ENCODE data around the gene RET.

Gene RET

DNA sequence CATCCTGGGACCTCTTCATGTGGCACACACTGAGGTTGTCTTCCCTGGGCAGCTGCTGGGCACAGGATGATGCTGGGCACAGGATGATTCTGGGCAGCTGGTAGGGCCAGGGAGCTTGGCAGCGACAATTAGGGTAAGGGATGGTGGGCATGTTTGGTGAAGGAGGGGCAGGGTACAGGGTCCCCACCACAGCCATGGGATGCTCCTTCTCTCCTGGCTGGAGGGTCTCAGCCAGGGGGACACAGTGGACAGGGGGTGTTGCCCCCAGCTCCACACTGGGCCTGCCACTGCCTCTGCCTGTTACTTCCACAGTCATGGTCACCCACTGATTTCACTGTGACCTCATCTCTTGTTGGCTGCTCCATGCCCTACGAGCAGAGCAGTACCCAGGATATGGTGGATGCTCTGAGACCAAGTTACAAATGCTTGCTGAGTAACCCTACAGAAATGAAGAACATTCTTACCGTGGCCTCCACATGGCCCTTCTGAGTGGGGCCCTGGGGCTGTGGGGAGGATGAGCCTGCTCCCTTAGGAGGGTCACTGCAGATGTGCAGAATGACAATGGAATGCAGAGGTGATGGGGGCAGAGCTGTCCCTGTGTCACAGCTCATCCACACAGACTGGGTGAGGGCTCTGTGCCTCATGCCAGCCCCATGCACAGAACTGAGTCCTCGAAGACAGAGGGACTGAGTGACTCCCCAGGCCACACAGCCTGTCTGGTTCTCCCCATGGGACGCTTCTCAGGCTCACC lies 28.4 kb upstream of the RET start:
- Histone ChIP-seq H4K5ac (ENCODE audit: low read length) (no peak overlapping the region), H3K79me1 (ENCODE audit: low read length) (no peaks in the 10 kb centered on the region), H3K4ac (ENCODE audit: low read depth, low read length) (no peak overlapping the region), H3K4me3 (ENCODE audit: low read length) (no peak overlapping the region), H3K18ac (ENCODE audit: low read length) (no peak overlapping the region), H3K27ac (ENCODE audit: low read depth, low read length) (no peak overlapping the region), H3K4me2 (ENCODE audit: low read length) (no peak overlapping the region), H2AK5ac (ENCODE audit: low read length) (no peak overlapping the region), H2BK5ac (ENCODE audit: low read length) (no peak overlapping the region), H2BK15ac (replicated peaks; ENCODE audit: low read depth) (no peak overlapping the region), H3K79me2 (ENCODE audit: control insufficient read depth, insufficient read depth, low read length) (no peaks in the 10 kb centered on the region), H3K4me1 (ENCODE audit: control insufficient read depth, low read depth, low read length) (no peaks in the 10 kb centered on the region), H3K56ac (ENCODE audit: low read length) (no peak overlapping the region), H3K23ac (ENCODE audit: low read length) (no peak overlapping the region), H3K36me3 (ENCODE audit: control insufficient read depth, insufficient read depth, low read length) (no peaks in the 10 kb centered on the region), H3K27me3 (ENCODE audit: insufficient read depth, low read length, poor library complexity) (no peaks in the 10 kb centered on the region), H3K9ac (ENCODE audit: low read length) (no peak overlapping the region), H2BK120ac (ENCODE audit: low read depth, low read length) (no peak overlapping the region), H4K8ac (ENCODE audit: low read depth, low read length) (no peak overlapping the region)
- DNase-seq: no peak
- no CpG with 5 or more reads among the region's 5 CpGs for WGBS (ENCODE audit: extremely low coverage, insufficient coverage, low lambda C conversion rate)

GRCh38 chr10:43049081-43049551 lies 27.8 kb upstream of the RET start:
- H3K4me1 ChIP-seq (ENCODE audit: control insufficient read depth, low read depth, low read length): no peaks in the 10 kb centered on the region
- H3K79me2 ChIP-seq (ENCODE audit: control insufficient read depth, insufficient read depth, low read length): no peaks in the 10 kb centered on the region
- no peak overlapping the region for H3K4me3 ChIP-seq (ENCODE audit: low read length)
- no peak overlapping the region for H4K8ac ChIP-seq (ENCODE audit: low read depth, low read length)
- H2AK5ac ChIP-seq (ENCODE audit: low read length): no peak overlapping the region
- H3K4me2 ChIP-seq (ENCODE audit: low read length): no peak overlapping the region
- H3K18ac ChIP-seq (ENCODE audit: low read length): no peak overlapping the region
- no peak overlapping the region for H4K5ac ChIP-seq (ENCODE audit: low read length)
- H3K23ac ChIP-seq (ENCODE audit: low read length): no peak overlapping the region
- no peak overlapping the region for H3K9ac ChIP-seq (ENCODE audit: low read length)
- H3K56ac ChIP-seq (ENCODE audit: low read length): no peak overlapping the region
- no CpG with 5 or more reads among the region's 10 CpGs for WGBS (ENCODE audit: extremely low coverage, insufficient coverage, low lambda C conversion rate)
- no peaks in the 10 kb centered on the region for H3K36me3 ChIP-seq (ENCODE audit: control insufficient read depth, insufficient read depth, low read length)
- H3K27me3 ChIP-seq (ENCODE audit: insufficient read depth, low read length, poor library complexity): no peaks in the 10 kb centered on the region
- H2BK120ac ChIP-seq (ENCODE audit: low read depth, low read length): no peak overlapping the region
- no peak overlapping the region for H3K4ac ChIP-seq (ENCODE audit: low read depth, low read length)
- H3K27ac ChIP-seq (ENCODE audit: low read depth, low read length): no peak overlapping the region
- no peak overlapping the region for H2BK5ac ChIP-seq (ENCODE audit: low read length)
- H3K79me1 ChIP-seq (ENCODE audit: low read length): no peaks in the 10 kb centered on the region
- no peak overlapping the region for H2BK15ac ChIP-seq (replicated peaks; ENCODE audit: low read depth)
- no peak for DNase-seq

- H3K4me1 ChIP-seq (ENCODE audit: control insufficient read depth, low read depth, low read length): no peaks in the 10 kb centered on the region
- no peak overlapping the region for H3K4me2 ChIP-seq (ENCODE audit: low read length)
- H3K56ac ChIP-seq (ENCODE audit: low read length): no peak overlapping the region
- H2BK120ac ChIP-seq (ENCODE audit: low read depth, low read length): no peak overlapping the region
- H3K79me2 ChIP-seq (ENCODE audit: control insufficient read depth, insufficient read depth, low read length): no peaks in the 10 kb centered on the region
- no peak overlapping the region for H3K23ac ChIP-seq (ENCODE audit: low read length)
- no peak overlapping the region for H3K27ac ChIP-seq (ENCODE audit: low read depth, low read length)
- H4K8ac ChIP-seq (ENCODE audit: low read depth, low read length): no peak overlapping the region
- no peaks in the 10 kb centered on the region for H3K79me1 ChIP-seq (ENCODE audit: low read length)
- H2BK5ac ChIP-seq (ENCODE audit: low read length): no peak overlapping the region
- H3K36me3 ChIP-seq (ENCODE audit: control insufficient read depth, insufficient read depth, low read length): no peaks in the 10 kb centered on the region
- H3K27me3 ChIP-seq (ENCODE audit: insufficient read depth, low read length, poor library complexity): no peaks in the 10 kb centered on the region
- DNase-seq: no peak
- no peak overlapping the region for H3K18ac ChIP-seq (ENCODE audit: low read length)
- H2AK5ac ChIP-seq (ENCODE audit: low read length): no peak overlapping the region
- no peak overlapping the region for H3K9ac ChIP-seq (ENCODE audit: low read length)
- no peak overlapping the region for H4K5ac ChIP-seq (ENCODE audit: low read length)
- no peak overlapping the region for H3K4ac ChIP-seq (ENCODE audit: low read depth, low read length)
- H3K4me3 ChIP-seq (ENCODE audit: low read length): no peak overlapping the region
- H2BK15ac ChIP-seq (replicated peaks; ENCODE audit: low read depth): no peak overlapping the region
Measured at GRCh38 chr10:43050011-43050410, 26.9 kb upstream of the RET start.

GRCh38 chr10:43053825-43054224 lies 23.0 kb upstream of the RET start:
- Histone ChIP-seq H3K18ac (ENCODE audit: low read length) (no peak overlapping the region), H2BK5ac (ENCODE audit: low read length) (no peak overlapping the region), H3K79me1 (ENCODE audit: low read length) (no peaks in the 10 kb centered on the region), H2BK120ac (ENCODE audit: low read depth, low read length) (no peak overlapping the region), H3K36me3 (ENCODE audit: control insufficient read depth, insufficient read depth, low read length) (no peaks in the 10 kb centered on the region), H3K56ac (ENCODE audit: low read length) (no peak overlapping the region), H2BK15ac (replicated peaks; ENCODE audit: low read depth) (no peak overlapping the region), H4K5ac (ENCODE audit: low read length) (no peak overlapping the region), H3K27me3 (ENCODE audit: insufficient read depth, low read length, poor library complexity) (no peaks in the 10 kb centered on the region), H3K79me2 (ENCODE audit: control insufficient read depth, insufficient read depth, low read length) (no peaks in the 10 kb centered on the region), H3K27ac (ENCODE audit: low read depth, low read length) (no peak overlapping the region), H3K4me2 (ENCODE audit: low read length) (no peak overlapping the region), H3K4me3 (ENCODE audit: low read length) (no peak overlapping the region), H4K8ac (ENCODE audit: low read depth, low read length) (no peak overlapping the region), H3K23ac (ENCODE audit: low read length) (no peak overlapping the region), H2AK5ac (ENCODE audit: low read length) (no peak overlapping the region), H3K4ac (ENCODE audit: low read depth, low read length) (no peak overlapping the region), H3K4me1 (ENCODE audit: control insufficient read depth, low read depth, low read length) (no peaks in the 10 kb centered on the region), H3K9ac (ENCODE audit: low read length) (no peak overlapping the region)
- no CpG with 5 or more reads among the region's 8 CpGs for WGBS (ENCODE audit: extremely low coverage, insufficient coverage, low lambda C conversion rate)
- DNase-seq: no peak

GRCh38 chr10:43054593-43054992 lies 22.3 kb upstream of the RET start:
- WGBS (ENCODE audit: extremely low coverage, insufficient coverage, low lambda C conversion rate): no CpG with 5 or more reads among the region's 3 CpGs
- Histone ChIP-seq H3K27me3 (ENCODE audit: insufficient read depth, low read length, poor library complexity) (no peaks in the 10 kb centered on the region), H3K18ac (ENCODE audit: low read length) (no peak overlapping the region)

DNA sequence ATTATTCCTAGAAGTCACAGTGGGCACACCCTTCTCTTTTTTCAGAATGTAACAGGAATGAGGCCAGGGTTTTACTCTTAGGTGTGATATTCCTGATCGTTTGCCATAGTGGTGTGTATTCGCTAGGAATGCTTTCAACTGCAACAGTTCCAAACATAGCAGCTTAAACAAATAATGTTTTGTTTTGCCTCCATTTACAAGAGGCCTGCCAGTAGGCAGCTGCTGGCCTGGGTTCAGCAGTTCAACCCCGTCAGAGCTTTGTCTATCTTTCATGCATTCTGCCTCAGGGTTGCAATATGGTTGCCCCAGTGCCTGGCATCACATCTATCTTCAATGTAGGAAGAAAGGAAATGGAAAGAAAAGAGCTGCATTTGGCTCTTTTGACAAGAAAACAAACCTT lies 21.7 kb upstream of the RET start:
- Histone ChIP-seq H3K79me2 (ENCODE audit: control insufficient read depth, insufficient read depth, low read length) (no peaks in the 10 kb centered on the region), H3K27me3 (ENCODE audit: insufficient read depth, low read length, poor library complexity) (no peaks in the 10 kb centered on the region), H4K8ac (ENCODE audit: low read depth, low read length) (no peak overlapping the region), H2BK5ac (ENCODE audit: low read length) (no peak overlapping the region), H2AK5ac (ENCODE audit: low read length) (no peak overlapping the region), H3K79me1 (ENCODE audit: low read length) (no peaks in the 10 kb centered on the region), H4K5ac (ENCODE audit: low read length) (no peak overlapping the region), H2BK15ac (replicated peaks; ENCODE audit: low read depth) (no peak overlapping the region), H2BK120ac (ENCODE audit: low read depth, low read length) (no peak overlapping the region), H3K23ac (ENCODE audit: low read length) (no peak overlapping the region), H3K9ac (ENCODE audit: low read length) (no peak overlapping the region), H3K56ac (ENCODE audit: low read length) (no peak overlapping the region), H3K4me3 (ENCODE audit: low read length) (no peak overlapping the region), H3K36me3 (ENCODE audit: control insufficient read depth, insufficient read depth, low read length) (no peaks in the 10 kb centered on the region), H3K18ac (ENCODE audit: low read length) (no peak overlapping the region), H3K27ac (ENCODE audit: low read depth, low read length) (no peak overlapping the region), H3K4me1 (ENCODE audit: control insufficient read depth, low read depth, low read length) (no peaks in the 10 kb centered on the region), H3K4ac (ENCODE audit: low read depth, low read length) (no peak overlapping the region), H3K4me2 (ENCODE audit: low read length) (no peak overlapping the region)
- no peak for DNase-seq
- WGBS (ENCODE audit: extremely low coverage, insufficient coverage, low lambda C conversion rate): no CpG with 5 or more reads among the region's 3 CpGs

More at GRCh38 chr10:43054593-43054992, 22.3 kb upstream of the RET start:
- Histone ChIP-seq H3K36me3 (ENCODE audit: control insufficient read depth, insufficient read depth, low read length) (no peaks in the 10 kb centered on the region), H2BK15ac (replicated peaks; ENCODE audit: low read depth) (no peak overlapping the region), H3K4me3 (ENCODE audit: low read length) (no peak overlapping the region), H4K5ac (ENCODE audit: low read length) (no peak overlapping the region), H3K23ac (ENCODE audit: low read length) (no peak overlapping the region), H3K4me1 (ENCODE audit: control insufficient read depth, low read depth, low read length) (no peaks in the 10 kb centered on the region), H3K56ac (ENCODE audit: low read length) (no peak overlapping the region), H2AK5ac (ENCODE audit: low read length) (no peak overlapping the region), H3K4ac (ENCODE audit: low read depth, low read length) (no peak overlapping the region), H3K79me1 (ENCODE audit: low read length) (no peaks in the 10 kb centered on the region), H3K79me2 (ENCODE audit: control insufficient read depth, insufficient read depth, low read length) (no peaks in the 10 kb centered on the region), H4K8ac (ENCODE audit: low read depth, low read length) (no peak overlapping the region), H2BK5ac (ENCODE audit: low read length) (no peak overlapping the region), H3K4me2 (ENCODE audit: low read length) (no peak overlapping the region), H2BK120ac (ENCODE audit: low read depth, low read length) (no peak overlapping the region), H3K9ac (ENCODE audit: low read length) (no peak overlapping the region), H3K27ac (ENCODE audit: low read depth, low read length) (no peak overlapping the region)
- no peak for DNase-seq
